ENCODE data around the gene HOXA5. TPM values are rescaled to one million over a fixed set of nuclear protein-coding genes. Genes with fewer than 3 reads are reported as not detected.

HOXA5 gene
- total and polyA plus RNA-seq, 2 donors (not counting 1 experiment from before 2014, with no cell fraction given): 18.3 to 35.6 TPM

DNA sequence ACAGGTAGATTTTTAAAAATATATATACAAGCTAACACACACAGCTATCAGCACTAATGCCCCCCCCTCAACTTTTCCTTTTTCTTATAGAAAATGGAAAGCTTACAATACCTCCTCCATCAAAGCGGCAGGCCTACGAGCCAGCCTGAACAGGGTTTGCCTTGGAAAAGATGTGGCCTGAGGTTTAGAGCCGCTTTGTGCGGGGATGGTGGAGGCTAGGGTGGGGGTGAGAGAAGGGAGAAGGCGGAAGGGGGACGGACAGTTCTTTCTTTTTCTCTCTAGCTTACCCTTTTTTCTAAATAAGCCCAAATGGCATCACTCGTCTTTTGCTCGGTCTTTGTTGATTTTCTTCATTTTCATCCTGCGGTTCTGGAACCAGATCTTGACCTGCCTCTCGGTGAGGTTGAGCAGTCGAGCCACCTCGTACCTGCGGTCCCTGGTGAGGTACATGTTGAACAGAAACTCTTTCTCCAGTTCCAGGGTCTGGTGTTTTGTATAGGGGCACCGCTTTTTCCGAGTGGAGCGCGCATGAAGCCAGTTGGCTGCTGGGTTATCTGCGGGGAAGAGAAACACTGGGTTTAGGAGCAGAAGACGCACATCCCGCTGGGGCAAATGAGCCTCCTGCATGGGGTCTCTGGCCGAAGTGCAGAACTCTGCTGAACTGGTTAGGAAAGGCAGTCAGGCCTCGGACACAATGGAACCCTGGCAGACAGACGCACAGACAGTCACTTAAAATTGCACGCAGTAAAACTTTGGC is 20.0 kb upstream of the HOXA5 start:
- Histone ChIP-seq H3K79me2 (ENCODE audit: control insufficient read depth, insufficient read depth, low read length) (no peaks in the 10 kb centered on the region), H3K9ac (ENCODE audit: insufficient read depth, low read length) (no peak overlapping the region), H3K4me1 (ENCODE audit: control insufficient read depth, extremely low read depth, insufficient read depth, low read length) (no peaks in the 10 kb centered on the region), H3K4me2 (ENCODE audit: extremely low read depth, insufficient read depth, low read length) (no peak overlapping the region), H3K27ac (ENCODE audit: insufficient read depth, low read length) (no peak overlapping the region), H3K9me3 (ENCODE audit: control insufficient read depth, insufficient read depth, low read depth, low read length) (no peaks in the 10 kb centered on the region), H3K4me3 (replicated peaks in 1 of 4; ENCODE audit: control extremely low read depth in 1 of 4, insufficient read depth in 1 of 4, low read depth in 3 of 4, low read length in 4 of 4) (no peak overlapping the region), H4K20me1 (ENCODE audit: control insufficient read depth, extremely low read depth, insufficient read depth, low read length) (no peaks in the 10 kb centered on the region), H3K27me3 (ENCODE audit: control insufficient read depth, insufficient read depth, low read length) (peaks cover 51% of the 10 kb centered on the region), H2AFZ (ENCODE audit: low read length) (no peak overlapping the region), H3K36me3 (ENCODE audit: control insufficient read depth, insufficient read depth, low read length) (no peaks in the 10 kb centered on the region)
- no peak for TF ChIP-seq EZH2 (IDR thresholded peaks at IDR 0.05; ENCODE audit: low read length, missing control alignments)
- TF ChIP-seq, protein P1, sequence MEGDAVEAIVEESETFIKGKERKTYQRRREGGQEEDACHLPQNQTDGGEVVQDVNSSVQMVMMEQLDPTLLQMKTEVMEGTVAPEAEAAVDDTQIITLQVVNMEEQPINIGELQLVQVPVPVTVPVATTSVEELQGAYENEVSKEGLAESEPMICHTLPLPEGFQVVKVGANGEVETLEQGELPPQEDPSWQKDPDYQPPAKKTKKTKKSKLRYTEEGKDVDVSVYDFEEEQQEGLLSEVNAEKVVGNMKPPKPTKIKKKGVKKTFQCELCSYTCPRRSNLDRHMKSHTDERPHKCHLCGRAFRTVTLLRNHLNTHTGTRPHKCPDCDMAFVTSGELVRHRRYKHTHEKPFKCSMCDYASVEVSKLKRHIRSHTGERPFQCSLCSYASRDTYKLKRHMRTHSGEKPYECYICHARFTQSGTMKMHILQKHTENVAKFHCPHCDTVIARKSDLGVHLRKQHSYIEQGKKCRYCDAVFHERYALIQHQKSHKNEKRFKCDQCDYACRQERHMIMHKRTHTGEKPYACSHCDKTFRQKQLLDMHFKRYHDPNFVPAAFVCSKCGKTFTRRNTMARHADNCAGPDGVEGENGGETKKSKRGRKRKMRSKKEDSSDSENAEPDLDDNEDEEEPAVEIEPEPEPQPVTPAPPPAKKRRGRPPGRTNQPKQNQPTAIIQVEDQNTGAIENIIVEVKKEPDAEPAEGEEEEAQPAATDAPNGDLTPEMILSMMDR (conservative IDR thresholded peaks at IDR 0.05 in 1 of 2, IDR thresholded peaks at IDR 0.05 in 1 of 2; ENCODE audit: low read depth in 1 of 2, low read length in 2 of 2): no peak
- no peak for DNase-seq (ENCODE audit: low read depth in 2 of 2)

DNA sequence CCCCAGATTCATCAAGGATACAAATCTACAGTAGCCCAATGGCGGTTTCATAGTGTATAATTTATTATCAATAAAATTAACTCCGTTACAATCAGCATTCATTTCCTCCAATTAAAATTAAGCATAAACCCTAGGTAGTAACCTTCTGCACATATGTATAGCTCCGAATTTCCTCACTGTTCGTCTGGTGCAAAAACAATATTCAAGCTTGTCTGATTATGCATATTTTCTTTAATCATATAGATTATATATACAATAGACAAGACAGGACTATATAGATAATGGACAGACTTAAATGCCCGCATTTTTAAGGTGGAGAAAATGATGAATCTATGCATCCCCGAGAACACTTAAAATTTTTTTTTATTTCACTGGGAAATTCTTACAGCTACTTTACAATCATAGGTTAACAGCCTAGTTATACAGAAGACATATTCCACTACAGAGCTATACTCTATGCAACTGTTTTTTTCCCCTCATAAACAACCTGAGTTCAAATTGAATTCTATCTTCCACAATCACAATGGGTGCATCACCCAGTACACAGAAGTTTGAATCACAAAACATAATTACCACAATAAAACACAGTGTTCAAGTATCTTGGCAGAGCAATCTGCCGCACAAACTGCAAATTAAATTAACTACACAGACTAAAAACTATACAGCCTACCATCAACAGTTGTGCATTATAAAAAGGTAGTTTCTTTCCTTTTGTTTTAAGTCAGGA is 19.2 kb upstream of the HOXA5 start:
- Histone ChIP-seq H3K4me1 (ENCODE audit: control insufficient read depth, extremely low read depth, insufficient read depth, low read length) (no peaks in the 10 kb centered on the region), H4K20me1 (ENCODE audit: control insufficient read depth, extremely low read depth, insufficient read depth, low read length) (no peaks in the 10 kb centered on the region), H3K9ac (ENCODE audit: insufficient read depth, low read length) (no peak overlapping the region), H2AFZ (ENCODE audit: low read length) (no peak overlapping the region), H3K9me3 (ENCODE audit: control insufficient read depth, insufficient read depth, low read depth, low read length) (no peaks in the 10 kb centered on the region), H3K4me2 (ENCODE audit: extremely low read depth, insufficient read depth, low read length) (no peak overlapping the region), H3K36me3 (ENCODE audit: control insufficient read depth, insufficient read depth, low read length) (no peaks in the 10 kb centered on the region), H3K27me3 (ENCODE audit: control insufficient read depth, insufficient read depth, low read length) (peaks cover 43% of the 10 kb centered on the region), H3K27ac (ENCODE audit: insufficient read depth, low read length) (no peak overlapping the region), H3K79me2 (ENCODE audit: control insufficient read depth, insufficient read depth, low read length) (no peaks in the 10 kb centered on the region), H3K4me3 (replicated peaks in 1 of 4; ENCODE audit: control extremely low read depth in 1 of 4, insufficient read depth in 1 of 4, low read depth in 3 of 4, low read length in 4 of 4) (no peak overlapping the region)
- TF ChIP-seq EZH2 (IDR thresholded peaks at IDR 0.05; ENCODE audit: low read length, missing control alignments): no peak
- TF ChIP-seq, protein P1 (conservative IDR thresholded peaks at IDR 0.05 in 1 of 2, IDR thresholded peaks at IDR 0.05 in 1 of 2; ENCODE audit: low read depth in 1 of 2, low read length in 2 of 2): no peak
- DNase-seq (ENCODE audit: low read depth in 2 of 2): no peak

DNA sequence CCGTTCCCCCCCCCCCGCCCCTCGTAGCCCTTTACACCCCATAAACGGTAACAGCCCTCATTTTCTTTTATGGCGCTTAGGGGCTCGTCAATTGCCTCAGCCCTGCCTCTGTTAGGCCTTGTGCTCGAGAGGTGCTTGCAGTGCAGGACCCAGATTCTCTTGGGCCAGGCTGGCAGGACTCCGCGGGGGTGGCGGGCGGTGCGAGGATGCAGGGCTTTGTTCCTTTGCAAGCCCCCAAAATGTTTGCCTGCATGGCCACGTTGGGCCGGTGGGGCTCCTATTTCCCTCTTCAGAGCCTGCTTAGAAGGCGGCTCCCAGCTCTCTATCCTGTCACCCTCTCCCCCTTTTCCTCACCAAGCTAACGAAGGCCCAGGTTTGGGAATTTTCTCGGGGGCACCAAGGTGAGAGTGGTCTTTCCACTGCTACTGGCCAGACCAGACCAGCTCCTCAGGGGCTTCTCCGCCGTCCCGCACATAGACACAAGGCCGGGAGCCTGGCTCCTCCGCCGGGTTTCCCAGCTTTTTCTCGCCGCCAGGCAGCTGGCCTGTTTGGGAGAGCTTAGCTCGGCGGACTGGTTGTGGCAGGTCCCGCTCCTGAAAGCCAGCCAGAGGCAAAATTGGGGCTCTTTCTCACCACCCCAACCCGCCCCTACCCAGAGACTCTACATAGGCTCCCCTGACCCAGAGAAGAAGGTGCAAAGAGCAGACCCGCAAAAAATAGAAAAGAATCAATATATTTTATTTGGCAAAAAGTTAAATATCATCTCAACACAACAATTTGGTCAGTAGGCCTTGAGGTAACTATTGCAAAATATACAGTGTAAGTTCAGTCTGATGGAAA is 18.5 kb upstream of the HOXA5 start:
- no peaks in the 10 kb centered on the region for H3K4me1 ChIP-seq (ENCODE audit: control insufficient read depth, extremely low read depth, insufficient read depth, low read length)
- no peaks in the 10 kb centered on the region for H3K79me2 ChIP-seq (ENCODE audit: control insufficient read depth, insufficient read depth, low read length)
- peaks cover 36% of the 10 kb centered on the region for H3K27me3 ChIP-seq (ENCODE audit: control insufficient read depth, insufficient read depth, low read length)
- DNase-seq (ENCODE audit: low read depth in 2 of 2): no peak
- H3K4me3 ChIP-seq (replicated peaks in 1 of 4; ENCODE audit: control extremely low read depth in 1 of 4, insufficient read depth in 1 of 4, low read depth in 3 of 4, low read length in 4 of 4): no peak overlapping the region
- H2AFZ ChIP-seq (ENCODE audit: low read length): no peak overlapping the region
- TF ChIP-seq, protein P1 (conservative IDR thresholded peaks at IDR 0.05 in 1 of 2, IDR thresholded peaks at IDR 0.05 in 1 of 2; ENCODE audit: low read depth in 1 of 2, low read length in 2 of 2): no peak
- no peak for TF ChIP-seq EZH2 (IDR thresholded peaks at IDR 0.05; ENCODE audit: low read length, missing control alignments)
- H3K4me2 ChIP-seq (ENCODE audit: extremely low read depth, insufficient read depth, low read length): no peak overlapping the region
- H3K9me3 ChIP-seq (ENCODE audit: control insufficient read depth, insufficient read depth, low read depth, low read length): no peaks in the 10 kb centered on the region
- H3K9ac ChIP-seq (ENCODE audit: insufficient read depth, low read length): no peak overlapping the region
- H3K27ac ChIP-seq (ENCODE audit: insufficient read depth, low read length): no peak overlapping the region
- no peaks in the 10 kb centered on the region for H3K36me3 ChIP-seq (ENCODE audit: control insufficient read depth, insufficient read depth, low read length)
- no peaks in the 10 kb centered on the region for H4K20me1 ChIP-seq (ENCODE audit: control insufficient read depth, extremely low read depth, insufficient read depth, low read length)

Data from fibroblast of lung (primary cell).